GM19463 (cell line): ENCODE results near the gene CDC14B.
"Not testable (repeated sequence)": the region's sequence is repeated elsewhere in the genome, so short reads cannot be mapped to it uniquely, and the experiment has no call there.

ENCODE experiments used
- ATAC-seq: cut with Tn5 transposase; IDR thresholded peaks from one replicate; pipeline ENCODE4 v1.9.1; 2021; ENCODE audit warnings: mild to moderate bottlenecking, moderate library complexity; ENCODE audit not compliant: unreplicated experiment

CDC14B gene

DNA sequence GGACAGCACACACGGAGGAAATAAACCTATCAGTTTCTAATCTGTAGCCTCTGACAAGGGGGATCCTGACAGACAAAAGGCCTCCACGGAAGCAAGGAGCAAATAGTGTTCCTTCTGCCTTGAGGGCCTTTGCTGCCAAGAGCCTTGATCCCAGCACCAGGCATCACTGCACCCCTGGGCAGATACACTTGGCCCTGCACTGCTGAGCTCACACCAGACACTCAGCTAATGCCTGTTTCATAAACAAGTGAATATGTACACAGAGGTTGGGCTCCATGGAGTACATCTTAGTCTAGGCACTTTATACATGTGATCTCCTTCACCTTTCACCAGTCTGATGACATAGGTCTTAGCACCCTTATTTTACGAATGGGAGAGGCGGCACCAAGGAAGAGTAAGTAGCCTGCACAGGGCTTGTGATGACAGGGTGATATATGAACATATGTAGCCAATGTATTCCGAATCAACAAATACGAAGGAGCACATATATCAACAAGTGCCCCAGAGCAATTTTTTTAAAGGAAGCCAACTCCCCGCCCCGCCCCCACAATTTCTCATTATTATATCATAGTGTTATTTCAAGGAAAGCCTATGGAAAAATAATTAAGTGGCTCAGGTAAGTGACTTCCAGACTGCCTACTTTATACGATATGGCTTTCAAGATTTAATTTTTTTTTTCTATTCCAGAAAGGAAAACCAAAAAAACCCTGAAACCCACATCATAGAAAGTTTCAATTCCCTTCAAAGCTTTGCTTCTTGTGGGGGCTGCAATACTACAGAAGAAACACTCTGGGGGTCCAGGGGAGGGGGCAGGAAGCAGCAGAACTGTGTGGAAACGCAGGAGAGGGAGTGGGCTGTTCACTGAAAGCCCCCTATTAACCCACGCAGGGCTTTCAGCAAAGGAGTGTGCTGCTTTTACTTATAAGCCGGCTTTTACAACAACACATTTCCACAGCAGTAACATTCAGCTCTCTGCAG is 32.0 kb downstream of the CDC14B start:
- ATAC-seq: no peak

DNA sequence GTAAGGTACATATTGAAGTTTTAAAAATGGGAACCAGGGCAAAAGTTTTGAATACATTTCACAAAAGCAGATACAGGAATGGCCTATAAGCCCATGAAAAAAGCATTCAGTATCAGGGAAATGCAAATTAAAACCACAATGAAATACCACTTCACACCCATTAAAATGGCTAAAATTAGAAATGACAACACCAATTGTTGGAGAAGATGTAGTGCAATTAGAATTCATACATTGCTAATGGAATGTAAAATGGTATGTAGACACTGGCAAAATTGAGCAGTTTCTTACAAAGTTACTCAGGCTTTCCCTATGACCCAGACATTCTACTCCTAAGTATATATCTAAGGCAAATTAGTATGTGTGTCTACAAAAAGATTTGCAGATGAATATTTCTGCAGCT is 34.2 kb downstream of the CDC14B start:
- ATAC-seq: no peak

DNA sequence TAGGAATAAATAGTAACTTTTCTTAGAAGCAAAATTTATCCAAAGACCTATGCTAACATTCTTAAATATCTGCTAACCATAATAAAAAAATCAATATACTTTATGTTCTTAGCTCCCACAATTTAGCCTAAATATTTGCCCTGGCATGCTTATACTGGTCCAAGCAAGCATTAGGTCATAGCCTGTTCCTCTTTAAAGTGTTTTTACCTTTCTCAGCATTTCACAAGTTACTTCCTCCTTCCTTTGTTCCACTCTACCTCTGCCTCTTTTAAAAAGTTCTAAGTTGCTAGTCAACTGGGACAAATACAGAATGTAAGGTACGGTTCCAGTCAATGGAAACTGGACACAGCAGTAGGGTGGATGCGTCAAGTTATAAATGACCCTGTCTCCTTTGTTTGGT is 37.4 kb downstream of the CDC14B start:
- not testable (repeated sequence) for ATAC-seq

DNA sequence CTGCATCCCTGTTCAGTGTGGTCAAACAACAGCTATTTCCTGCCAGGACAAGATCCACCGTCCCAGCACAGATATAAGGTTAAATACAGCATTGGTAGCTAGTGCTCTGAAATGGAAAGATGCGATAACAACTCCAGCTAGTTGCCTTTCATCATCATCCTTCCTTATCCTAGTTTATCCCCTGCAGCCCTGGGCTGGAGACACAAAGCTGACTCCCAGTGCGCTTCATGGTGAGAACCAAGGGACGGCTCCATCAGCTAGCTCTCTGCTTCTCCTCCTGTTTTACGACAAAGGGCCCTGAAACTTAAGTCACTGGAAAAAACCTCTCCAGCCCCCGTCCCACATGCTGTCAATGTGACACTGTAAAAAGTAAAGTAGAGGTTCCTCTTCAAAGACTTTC is 37.9 kb downstream of the CDC14B start:
- no peak for ATAC-seq

DNA sequence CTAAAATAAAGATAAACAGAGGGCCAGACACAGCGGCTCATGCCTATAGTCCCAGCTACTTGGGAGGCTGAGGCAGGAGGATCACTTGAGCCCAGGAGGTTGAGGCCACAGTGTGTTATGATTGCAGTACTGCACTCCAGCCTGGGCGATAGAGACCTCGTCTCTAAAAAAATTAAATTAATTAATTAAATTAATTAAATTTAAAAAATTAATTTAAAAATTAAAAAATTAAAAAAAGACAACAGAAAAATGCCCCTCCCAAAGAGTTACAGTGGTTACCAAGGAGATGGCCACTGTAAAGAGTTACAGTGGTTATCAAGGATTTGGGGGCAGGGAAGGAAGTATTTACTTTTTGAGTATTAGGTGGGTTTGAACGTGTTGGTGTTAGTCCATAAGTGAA is 38.3 kb downstream of the CDC14B start:
- ATAC-seq: no peak

DNA sequence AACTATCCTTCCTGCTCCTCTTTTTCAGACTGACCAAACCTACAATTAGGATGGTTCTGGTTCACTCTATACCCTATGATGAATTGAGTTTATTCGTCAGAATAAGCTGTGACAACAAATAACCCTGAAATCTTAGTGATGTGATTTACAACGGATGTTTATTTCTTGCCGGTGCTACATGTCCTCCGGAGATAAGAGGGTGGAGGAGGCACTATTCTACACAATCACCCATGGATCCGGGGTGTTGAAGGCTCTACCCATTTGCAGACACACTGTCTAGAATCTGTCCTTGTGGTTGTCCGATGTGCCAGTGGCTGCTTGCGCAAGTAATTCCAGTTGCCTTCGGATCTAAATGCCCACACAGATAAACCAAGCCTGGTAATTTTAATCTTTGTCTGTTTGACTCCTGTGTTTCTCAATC is 44.7 kb downstream of the CDC14B start:
- no peak for ATAC-seq

DNA sequence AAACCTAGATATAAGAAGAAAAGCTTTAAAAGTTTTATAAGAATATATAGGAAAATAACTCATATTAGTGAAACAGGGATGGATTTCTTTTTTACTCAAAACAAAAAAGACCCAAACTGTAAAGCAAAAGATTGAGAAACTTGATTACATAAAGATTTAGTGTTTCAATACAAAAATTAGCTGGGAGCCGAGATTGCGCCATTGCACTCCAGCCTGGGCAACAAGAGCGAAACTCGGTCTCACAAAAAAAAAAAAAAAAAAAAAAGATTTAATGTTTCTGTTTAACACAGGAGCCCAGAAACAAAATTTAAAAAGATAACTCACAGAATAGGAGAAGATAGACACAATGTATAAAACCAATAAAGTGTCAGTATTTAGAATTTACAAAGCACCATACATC is 45.2 kb downstream of the CDC14B start:
- no peak for ATAC-seq

DNA sequence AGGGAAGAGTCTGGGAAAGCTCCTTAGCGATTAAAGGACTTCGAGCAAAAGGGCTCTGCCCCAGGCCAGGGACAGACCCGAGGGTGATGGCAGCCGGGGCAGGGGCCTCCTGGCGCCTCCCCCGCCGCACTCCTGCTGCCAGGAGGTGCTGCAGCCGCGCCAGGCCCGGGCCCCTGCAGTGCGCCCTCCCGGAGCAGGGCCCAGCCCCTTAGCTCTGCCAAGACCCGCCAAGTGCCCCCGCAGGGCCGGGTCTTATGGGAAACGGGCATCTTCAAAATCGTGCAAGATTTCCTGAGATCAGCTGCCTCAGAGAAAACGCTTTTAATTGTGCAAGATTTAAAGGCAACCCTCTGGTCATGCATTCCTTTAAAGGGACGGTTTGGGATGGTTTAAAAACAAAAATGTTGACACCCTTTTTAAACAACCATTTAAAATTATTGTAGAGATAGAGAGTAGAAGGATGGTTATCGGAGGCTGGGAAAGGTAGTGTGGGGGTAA is 52.4 kb downstream of the CDC14B start:
- peak; percentile 34 for ATAC-seq

DNA sequence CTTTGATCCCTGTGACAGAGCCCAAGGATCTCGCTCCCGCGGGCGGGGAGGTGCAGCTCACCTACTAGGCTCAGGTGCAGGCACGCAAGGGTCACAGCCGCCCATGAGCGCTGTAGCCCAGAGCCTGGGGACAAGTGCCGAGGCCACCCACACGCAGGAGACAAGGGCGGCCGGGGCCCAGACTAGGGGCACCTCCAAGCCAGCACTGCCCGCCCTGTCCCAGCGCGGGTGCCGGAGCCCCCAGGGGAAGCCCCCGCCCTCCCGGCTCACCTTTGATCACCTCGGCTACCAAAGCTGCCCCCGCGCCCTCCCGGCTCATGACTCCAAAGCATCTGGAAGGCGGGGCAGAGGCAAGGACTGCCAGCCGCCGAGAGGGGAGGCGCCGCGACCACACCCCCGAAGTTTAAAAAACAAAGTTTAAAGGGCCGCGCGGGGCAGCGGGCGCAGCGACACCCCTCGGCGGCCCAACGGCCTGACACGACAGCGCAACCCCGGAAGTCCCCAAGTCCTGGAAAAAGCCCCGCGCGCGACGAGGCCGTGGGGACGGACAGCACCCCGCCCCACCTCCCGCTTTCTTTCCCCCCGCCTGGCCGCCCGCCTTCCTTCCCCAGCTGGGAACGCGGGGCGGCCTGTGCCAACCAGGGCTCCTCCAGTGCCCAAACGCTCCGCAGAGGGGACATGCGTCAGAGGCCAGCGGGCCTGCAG is 53.0 kb downstream of the CDC14B start:
- peak; percentile 91 for ATAC-seq

DNA sequence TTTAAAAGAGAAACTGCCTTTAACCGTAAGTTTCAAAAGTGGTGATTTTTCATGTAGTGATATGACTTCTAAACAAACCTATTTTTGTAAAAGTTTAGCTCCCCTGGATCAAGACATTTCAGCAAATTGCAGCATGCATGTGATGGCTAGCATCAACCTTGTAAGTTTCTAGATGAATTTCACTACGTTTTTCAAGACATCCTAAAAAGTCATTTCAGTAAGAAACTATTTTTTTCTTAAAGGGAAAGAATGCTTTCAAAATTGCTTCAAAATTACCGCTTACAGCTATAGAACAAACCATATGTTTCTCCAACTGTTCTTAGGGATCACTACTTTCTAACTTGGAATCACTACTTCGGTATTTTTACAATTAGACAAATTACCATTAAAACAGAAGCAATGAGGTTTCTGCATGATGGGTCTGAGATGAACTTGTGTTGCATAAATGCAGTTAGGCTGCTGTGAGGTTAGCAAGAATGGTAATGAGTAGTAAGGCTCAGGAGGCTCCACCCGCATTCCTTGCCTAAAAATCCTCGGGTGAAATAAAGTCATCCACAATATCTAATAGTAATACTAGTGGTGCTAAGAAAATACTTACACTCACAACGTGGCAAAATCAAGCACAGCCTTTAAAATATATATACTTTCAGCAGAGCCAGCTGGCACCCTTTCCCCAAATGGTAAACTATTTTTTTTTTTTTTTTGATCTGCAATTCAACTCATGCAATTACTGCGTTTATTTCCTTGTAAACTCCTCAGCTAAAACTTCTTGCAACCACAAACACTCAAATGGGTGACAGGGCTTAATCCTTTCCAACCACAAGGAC is 53.8 kb downstream of the CDC14B start:
- ATAC-seq: no peak

DNA sequence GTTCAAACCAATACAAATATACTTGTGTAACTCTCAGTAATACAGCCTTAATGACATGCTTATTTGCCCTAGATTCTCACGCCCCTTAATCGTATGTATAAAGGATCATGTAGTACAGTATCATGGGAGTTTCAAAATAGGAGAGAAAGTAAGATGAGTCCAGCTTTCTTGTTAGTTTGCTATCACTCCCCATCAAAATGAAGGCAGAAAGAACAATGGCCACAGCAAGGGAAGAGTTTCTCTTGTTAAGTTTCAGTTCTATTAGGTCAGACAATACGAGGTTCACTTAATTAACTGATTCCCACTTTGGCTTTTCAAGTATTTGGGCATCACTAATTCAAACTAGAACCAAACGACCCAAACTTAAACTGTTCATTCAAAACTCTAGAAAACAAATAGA is 55.4 kb downstream of the CDC14B start:
- no peak for ATAC-seq

DNA sequence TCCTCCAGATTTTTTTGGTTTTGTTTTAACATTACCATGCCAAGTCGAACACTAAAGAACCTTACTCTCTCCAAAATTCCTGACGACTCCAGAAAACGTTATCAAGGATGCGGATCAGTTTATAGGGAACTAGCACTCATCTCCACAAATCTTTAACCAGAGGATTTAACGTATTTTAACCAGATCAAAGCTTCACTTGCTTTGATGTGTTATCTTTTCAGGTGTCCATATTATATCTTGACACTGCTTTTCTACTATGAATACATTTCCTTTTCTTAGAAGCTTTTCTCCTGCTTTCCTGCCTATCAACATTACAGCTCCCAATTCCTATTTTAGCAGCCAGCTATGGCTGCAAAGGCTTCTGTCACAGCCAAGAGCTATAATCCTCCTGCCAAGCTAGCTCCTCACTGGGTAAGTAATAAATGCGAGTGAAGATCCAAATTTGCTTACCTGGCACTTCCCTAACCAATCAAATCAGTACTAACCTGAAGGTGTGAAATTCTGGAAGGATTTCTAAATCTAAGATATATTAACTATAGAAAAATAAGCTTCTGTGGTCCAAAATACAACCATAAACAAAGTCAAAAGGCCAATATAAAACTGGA is 60.2 kb downstream of the CDC14B start:
- ATAC-seq: no peak

DNA sequence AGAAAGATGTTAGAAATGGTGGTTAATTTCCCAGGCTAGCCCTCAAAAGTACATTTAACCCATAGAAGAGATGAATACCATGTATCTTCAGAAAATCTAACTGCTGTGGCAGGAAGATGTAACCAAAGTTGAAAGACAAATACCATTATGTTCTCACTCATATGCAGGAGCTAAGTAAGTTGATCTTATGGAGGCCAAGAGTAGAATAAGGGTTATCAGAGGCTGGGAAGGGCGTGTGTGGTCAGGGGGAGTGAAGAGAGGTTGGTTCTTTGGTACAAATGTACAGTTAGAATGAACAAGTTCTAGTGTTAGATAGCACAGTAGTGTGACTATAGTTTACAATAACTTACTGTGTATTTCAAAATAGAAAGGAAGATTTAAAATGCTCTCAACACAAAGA is 61.7 kb downstream of the CDC14B start:
- no peak for ATAC-seq

DNA sequence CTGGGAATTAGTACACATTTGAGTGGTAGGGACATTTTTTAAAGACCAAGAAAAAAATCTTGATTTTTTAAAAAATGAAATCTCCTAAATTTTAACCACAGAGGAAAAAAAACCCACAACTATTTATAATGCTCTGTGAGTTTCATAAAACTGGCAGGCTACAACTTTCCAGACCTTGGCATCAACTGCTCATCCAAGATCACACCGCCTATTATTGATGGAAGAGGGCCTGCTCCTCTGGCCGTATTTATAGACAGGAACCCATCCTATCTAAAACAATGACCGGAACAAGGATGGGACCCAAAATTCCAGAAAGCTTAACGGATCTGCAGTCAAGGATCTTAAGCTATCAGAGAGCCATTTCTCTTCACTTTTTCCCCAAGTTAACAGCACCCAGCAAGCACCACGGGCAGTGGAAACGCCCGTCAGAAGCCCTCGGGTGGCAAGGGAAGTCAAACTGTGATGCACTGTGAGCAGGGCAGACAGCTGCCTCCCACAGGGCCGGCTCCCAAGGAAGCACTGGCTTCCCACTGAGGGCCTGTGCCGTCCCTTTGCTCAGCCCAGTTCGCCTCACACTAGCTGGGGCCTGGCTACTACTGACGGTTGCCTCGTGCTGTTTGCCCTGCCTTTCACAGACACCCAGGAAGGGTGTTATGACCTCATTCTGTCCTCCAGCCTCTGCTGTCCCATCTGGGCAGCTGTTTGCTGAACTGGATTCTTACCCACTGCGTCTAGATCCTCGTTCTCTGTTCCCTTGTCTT is 62.8 kb downstream of the CDC14B start:
- no peak for ATAC-seq

DNA sequence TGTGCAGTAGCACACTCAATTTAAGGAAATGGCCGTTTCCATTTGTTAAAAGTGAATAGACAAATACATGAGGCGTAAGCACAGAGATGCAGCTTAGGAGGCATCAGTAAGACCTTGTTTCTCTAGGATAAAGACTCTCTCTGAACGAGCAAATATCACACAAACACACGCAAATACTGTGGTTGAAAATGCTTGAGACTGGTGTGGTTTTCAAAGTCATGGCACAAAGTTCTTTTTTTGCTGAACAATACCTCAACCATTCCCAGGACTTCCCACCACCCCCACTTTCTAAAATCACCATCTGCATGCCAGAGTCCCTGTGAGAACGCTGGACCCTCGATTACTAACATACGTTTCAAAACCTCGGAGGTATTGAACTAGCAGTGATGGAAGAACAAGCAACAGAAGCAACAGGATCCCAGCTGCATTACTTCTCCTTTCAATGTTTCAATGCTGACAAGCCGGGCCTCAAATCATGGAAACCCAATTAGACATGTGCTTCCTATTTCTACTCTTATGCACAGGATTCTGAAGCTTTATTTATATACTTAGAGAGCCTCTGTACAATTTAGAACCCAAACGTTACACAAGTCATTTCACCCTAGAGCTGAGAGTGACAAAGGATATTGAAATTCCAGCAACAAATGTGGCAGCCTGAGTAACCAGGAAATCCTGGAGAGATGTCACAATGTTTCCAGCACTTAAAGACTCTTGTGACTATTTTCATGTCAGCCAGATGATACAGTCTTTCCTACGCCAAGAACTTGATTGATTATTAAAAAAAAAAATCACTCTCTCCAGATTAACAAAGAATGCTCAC is 63.9 kb downstream of the CDC14B start:
- ATAC-seq: no peak

DNA sequence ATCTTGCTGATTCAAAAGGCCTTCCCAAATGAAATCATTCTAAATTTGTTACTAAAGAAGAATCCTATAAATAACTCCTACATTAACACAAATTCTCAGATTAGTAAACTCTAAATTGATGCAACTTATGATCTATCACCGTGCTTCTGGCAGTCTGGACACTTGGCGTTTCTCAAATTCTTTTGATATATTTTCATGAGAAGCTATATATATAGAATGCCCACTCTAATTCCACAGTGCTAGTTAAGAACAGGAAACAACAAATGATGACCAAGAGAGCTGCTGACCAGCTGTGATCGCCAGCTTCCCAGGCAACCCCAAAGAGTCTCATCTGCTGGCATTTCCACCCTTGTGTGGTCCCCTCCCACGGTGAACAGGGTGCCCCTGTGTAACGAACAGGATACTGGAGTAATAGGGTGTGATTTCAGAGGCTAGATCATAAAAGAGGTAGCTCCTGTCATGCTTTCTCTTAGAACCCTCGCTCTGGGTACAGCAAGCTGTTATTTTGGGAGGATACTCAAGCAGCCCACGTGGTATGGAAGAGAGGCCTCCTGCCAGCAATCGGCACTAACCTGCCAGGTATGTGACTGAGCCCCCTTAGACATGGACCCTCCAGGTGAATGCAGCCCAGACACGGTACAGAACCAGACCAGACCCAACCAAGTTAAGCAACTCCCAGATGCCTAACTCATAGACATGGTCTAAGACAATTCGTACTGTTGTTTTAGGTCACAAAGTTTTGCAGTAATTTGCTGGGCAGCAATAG is 64.7 kb downstream of the CDC14B start:
- ATAC-seq: no peak

DNA sequence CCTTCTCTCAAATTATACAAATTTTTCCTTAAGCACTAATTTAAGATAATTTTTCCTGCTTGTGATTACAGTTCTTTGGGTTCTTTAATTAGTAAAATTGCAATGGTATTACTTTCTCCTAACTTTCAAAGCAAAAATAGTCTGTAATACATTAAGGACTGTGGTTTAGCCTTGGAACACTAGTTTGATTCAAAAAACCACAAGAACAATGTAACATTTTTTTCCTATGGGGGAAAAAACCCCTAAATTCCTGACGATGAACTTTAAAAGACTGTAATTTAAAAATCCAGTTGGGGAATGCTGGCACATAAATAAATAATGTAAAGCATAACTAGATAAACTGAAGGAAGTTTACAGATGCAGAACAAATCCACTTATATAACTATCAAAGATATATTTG is 65.3 kb downstream of the CDC14B start:
- no peak for ATAC-seq

DNA sequence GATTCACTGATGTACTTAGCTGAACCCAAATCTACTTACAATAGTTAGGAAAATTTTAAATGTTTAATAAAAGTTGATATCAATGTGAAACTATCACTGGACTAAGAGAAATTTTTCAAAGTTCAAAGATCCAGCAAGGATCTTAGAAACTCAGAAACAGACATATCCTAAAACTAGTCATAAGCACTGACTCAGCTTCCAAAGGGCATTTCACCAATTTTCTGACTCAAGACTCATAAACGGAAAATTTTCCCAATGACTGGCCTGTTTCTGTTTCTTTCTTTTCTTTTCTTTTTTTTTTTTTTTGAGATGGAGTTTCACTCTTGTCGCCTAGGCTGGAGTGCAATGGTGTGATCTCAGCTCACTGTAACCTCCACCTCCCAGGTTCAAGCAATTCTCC is 66.6 kb downstream of the CDC14B start:
- no peak for ATAC-seq
